HG02798 (cell line): ENCODE data around the gene AHSP.
"Not testable (repeated sequence)": the region's sequence is repeated elsewhere in the genome, so short reads cannot be mapped to it uniquely, and the experiment has no call there.

Experiments used
- ATAC-seq: cut with Tn5 transposase; IDR thresholded peaks from one replicate; pipeline ENCODE4 v1.9.1; 2021; ENCODE audit warnings: mild to moderate bottlenecking; ENCODE audit not compliant: unreplicated experiment, poor library complexity

Gene AHSP

DNA sequence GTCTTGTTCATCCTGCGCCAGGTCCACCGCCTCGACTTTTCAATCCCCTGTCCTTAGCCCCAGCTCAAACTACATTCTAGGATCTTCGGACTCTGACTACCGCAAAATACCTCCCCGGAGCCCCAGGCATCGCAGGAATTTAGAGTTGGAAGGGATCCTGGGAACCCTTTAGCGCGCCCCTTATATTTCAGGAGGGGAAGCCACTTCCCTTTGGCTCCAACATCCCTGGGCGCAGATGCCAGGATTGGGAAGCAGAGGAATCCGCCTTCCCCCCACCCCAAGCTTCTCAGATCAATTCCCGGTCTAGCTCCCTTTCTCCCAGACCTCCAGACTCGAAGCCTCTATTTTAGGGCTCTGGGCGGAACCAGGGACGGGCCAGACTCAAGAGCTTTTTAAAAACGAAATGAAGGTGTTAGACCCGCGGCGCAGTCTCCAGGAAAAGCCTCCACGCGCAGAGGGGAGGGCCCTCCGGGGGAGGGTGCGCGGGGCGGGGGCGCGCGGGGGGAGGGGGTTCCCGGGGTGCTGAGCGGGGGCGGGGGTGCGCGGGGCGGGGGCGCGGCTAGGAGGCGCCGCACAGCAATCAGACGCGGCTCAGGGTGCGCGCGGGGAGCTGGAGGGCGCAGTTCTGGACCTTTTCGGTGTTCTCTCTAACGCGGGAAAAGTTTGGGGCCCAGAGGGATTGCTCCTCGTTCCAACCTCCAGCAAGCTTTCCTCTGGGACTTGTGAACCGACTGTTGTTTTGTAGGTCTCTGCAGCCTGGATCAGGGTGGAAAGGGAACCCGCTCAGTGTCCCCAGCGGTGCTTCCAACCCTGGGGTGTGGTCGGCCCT, 1.6 kb downstream of the AHSP start:
- no peak for ATAC-seq

DNA sequence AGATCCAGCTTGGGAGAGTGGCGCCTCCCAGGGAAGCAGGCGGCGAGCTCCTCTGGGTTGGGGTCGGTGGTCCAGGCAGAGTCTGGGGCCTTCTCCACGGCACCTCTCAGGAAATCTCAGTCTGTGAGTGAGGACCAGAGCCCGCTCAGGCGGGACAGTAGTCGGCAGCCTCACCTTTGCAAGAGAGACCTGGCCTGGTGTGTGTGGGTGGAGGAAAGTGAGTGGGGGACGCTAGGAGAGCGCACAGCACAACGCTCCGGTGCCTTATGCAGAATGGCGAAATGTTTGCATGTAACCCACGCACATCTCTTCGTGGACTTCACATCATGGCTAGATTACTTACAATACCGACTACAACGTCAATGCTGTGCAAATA, 2.2 kb downstream of the AHSP start:
- ATAC-seq, result no peak

DNA sequence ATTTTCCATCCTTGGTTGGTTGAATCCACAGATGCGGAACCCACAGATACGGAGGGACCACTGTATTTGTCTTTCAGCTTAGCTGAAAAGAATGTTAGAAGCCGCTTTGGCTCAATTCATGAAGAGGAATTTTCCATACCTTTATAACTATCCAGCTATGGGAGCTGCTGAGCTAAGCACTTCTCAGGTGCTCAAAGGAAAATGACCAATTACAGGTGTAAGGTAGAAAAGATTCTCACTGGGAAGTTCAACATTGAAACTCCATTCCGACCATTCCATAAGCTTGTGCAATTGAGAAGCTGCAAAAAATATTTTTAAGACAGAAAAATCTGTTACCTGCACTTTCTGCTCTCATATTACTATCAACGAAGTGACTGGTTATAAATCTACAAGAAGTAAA, 2.7 kb downstream of the AHSP start:
- no peak for ATAC-seq

DNA sequence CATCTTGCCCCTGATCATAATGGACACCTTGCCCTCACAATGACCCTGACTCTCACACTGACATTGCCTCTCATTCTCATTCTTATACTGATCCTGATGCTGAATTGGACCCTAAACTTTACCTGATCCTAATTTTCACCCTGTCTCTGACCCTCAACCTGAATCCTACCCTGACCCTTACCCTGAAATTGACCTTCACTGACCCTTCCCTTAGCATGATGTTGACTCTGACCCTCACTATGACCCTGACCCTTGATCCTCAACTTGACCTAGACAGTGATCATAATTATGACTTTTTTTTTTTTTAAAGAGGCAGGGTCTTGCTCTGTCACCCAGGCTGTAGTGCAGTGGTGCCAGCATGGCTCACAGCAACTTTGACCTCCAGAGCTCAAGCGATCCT, 3.4 kb downstream of the AHSP start:
- ATAC-seq, result no peak

DNA sequence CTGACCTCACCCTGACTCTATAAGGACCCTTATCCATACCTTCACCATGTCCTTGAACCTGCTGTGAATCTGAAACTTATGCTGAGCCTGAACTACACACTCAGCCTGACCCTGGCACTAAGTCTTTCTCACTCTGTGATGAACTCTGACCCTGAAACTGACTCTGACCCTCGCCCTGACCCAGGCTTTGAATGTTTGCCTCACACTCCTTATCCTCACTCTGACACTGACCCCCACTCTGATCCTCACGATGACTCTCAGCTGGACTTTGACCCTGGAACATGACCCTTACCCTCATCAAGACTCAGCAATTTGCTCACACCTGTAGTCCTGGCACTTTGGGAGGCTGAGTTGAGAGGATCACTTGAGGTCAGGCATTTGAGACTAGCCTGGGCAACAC, 4.4 kb downstream of the AHSP start:
- ATAC-seq, result no peak

DNA sequence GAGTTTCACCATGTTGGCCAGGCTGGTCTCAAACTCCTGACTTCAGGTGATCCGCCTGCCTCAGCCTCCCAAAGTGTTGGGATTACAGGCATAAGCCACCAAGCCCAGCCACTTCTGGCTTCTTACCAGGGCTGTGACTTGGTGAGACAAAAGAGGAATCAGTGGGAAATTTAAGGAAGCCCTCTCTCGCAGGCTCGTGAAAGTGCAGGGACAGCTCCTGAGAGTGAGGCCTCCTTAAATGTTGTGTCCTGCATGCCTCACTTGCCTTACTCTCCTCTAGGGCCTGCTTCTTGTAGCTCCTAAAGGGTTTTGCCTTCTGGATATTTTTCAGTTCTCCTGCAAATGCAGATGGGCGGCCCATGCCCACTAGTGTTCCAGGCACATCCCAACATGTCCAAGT, 5.2 kb downstream of the AHSP start:
- no peak for ATAC-seq

DNA sequence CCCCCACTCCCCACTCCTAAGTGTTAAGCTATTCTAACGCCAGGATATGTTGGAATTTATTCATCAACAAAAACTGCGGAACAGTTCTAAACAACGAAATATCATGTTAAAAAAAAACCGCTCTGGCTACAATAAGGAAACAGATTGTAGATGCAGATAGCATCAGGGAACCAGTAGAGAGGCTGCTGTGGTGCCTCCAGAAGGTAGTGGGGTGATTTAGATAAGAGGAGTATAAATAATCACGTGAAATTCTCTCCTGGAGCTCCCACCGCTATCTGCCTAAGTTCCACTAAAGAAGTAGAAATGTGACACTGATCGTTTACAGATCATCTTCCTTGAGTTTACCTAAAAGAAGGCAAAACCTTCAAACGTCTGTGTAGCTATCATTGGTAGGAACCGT, 8.0 kb downstream of the AHSP start:
- no peak for ATAC-seq

DNA sequence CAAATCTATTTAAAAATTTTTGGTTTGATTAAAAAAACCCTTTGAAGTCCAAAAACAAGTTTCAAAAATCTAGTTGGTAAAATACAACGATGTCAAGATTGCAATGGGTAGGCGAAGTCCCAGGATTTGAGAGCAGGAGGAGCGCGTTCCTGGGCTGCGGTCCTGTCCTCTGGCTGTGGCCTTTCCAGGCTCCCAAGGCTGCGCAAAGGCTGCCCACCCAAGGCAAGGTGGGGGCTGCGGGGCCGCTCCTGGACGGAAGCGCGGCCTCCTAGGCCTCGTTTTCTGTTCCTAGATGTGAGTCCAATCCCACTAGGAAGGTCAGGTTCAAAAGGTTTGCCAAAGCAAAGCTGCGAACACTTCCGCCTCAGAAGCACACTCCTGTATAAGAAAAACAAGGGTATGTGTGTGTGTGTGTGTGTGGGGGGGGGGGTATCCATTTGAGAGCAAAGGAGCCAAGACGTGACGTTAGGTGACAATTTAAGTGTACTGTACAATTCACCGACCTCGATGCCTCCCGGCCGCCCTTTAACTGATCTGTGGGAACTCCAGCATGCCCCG, 9.2 kb downstream of the AHSP start:
- no peak for ATAC-seq

DNA sequence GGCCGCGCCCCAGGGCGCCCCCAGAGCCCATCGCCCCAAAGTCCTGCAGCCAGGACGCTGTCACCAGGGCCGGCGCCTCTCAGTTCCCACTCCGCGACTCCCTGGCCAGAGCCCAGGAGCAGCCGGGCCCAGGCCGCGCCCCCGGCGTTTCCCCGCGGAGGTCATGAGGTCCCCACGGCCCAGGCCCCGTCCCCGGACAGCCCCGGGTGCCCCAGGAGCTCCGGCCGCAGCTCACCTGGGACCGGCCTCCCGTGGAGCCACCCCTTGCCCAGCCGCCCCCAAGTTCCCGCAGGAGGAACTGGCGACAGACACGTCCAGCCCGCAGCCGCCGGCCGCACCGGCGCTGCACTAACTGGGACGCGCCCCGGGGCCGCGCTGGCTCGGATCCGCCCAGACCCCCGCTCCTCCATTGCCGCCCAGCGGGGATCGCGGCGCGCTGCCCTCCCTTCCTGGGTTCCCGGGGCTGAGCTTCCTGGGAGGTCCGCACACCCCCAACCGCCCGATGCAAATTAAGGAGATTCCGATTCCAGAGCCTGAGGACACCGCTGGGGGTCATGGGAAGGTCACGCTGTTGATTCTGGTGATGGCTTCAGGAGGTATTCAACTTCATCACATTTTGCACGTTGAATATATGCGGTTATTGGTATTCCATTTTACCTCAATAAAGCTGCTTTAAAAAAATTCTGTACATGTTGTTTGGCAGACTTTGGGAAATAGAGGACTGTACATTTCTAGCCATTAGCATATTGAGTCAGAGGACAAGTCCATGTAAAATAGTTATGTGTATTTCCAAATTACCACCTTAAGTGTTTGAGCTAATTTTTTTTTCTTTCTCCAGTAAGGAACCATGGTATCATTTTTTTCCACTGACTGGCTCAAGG, 9.9 kb downstream of the AHSP start:
- ATAC-seq, result no peak

DNA sequence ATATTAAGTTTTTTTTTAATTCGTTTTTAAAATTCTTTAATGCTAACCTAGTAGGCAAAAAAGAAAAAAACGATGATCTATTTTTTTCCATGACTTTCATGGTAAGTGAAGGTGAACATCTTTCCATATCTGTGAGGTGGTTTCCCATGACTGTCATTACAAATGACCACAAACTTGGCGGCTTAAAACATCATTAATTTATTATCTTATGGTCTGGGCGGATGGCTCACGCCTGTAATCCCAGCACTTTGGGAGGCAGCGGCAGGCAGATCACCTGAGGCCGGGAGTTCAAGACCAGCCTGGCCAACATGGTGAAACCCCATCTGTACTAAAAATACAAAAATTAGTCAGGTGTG, 10.5 kb downstream of the AHSP start:
- ATAC-seq, result not testable (repeated sequence)

DNA sequence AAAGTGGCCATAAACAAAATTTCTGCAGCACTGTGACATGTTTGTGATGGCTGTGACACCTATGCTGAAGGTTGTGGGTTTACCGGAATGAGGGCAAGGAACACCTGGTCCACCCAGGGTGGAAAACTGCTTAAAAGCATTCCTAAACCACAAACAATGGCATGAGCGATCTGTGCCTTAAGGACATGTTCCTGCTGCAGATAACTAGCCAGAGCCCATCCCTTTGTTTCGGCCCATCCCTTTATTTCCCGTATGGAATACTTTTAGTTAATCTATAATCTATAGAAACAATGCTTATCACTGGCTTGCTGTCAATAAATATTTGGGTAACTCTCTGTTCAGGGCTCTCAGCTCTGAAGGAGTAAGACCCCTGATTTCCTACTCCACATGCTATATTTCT, 12.1 kb downstream of the AHSP start:
- not testable (repeated sequence) for ATAC-seq

DNA sequence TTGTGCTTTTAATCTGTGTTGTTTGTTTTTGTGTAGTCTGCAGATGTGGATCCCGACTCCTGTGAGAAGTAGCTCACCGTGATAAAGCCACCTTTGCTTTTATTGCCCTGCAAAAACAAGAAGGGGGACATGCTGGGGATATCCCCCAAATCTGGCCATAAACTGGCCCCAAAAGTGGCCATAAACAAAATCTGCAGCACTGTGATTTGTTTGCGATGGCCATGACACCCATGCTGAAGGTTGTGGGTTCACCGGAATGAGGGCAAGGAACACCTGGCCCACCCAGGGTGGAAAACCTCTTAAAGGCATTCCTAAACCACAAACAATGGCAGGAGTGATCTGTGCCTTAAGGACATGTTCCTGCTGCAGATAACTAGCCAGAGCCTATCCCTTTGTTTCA, 15.1 kb downstream of the AHSP start:
- no peak for ATAC-seq

DNA sequence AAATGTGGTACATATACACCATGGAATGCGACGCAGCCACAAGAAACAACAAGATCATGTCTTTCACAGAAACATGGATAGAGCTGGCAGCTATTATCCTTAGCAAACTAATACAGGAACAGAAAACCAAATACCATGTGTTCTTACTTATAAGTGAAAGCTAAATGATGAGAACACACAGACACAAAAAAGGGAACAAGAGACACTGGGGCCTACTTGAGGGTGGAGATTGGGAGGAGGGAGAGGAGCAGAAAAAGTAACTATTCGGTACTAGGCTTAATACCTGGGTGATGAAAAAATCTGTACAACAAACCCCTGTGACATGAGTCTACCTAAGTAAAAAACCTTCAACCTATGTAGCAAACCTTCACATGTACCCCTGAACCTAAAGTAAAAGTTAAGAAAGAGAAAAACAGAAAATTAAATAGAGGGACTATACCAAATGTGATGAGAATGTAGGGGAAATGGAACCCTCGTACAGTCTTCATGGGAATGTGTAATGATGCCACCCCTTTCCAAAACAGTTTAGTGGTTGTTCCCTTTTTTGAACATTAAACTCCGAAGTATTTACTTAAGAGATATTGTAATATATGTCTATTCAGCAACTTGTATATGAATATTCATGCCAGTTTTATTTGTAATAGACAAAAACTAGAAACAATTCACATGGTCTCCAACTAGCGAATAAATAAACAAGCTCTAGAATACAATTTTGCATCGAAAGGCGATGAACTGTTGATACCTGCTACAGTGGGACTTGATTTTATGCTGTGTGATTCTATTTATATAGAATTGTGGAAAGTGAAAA, 33.9 kb downstream of the AHSP start:
- ATAC-seq, result no peak

DNA sequence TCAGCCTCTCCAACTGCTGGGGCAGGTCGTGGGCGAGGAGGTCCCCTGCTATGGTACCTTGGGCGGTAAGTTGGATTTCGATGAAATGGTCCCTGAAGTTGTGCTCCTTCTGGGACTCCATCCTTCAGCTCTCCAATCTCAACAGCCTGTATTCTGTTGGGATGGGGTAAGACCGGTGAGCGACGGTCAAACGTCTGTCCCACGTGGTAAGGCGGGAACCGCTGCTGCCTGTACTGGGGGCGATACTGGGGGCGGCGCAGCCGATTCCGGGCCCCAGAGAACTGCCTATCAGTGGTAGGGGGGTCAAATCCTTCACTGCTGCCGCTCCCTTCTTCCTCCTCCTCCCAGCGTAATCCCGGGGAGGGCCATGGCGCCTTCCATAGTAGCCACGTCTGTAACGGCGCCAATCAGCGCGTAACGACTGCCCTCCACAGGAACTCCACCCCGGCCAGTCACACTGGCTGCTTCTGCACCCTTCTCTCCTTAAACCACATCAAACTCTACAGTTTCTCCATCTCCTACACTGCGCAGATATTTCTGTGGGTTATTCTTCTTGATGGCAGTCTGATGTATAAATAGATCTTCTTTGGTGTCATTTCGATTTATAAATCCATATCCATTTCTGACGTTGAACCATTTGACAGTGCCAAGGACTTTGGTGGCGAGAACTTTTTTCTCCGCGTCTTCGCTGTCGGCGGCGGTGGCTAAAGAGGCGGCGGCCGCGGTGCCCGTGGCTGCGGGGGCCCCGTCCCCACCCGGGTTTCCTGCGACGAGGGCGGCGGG, 41.1 kb downstream of the AHSP start:
- ATAC-seq, result no peak

DNA sequence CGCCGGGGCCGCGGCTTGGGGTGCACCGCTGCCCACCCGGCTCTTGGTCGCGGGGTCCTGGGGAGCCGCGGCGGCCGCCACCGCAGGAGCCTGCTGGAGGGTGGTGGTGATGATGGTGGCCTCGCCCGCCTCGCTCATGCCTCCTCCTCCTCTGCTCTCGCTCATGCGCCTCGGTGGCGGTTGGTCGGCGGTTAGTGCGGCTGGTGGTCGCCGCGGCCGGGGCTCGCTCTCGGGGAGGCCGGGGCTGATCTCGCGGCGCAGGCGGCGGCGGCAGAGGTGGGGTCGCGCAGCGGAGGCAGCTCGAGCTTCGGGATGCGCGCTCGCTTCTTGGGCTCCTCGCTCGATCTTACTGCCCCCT, 41.6 kb downstream of the AHSP start:
- ATAC-seq, result no peak

DNA sequence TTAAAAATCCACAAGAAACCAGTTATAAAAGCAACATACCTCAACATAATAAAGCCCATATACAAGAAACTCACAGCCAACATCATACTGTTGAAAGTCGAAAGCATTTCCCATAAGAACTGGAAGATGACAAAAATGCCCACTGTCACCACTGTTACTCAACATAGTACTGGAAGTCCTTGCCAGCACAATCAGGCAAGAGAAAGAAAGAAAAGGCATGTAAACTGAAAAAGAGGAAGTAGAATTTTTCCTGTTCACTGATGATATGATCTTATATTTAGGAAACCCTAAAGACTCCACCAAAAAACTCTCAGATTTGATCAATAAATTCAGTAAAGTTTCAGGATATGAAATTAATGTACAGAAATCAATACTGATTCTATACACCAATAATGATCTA, 45.1 kb downstream of the AHSP start:
- no peak for ATAC-seq

DNA sequence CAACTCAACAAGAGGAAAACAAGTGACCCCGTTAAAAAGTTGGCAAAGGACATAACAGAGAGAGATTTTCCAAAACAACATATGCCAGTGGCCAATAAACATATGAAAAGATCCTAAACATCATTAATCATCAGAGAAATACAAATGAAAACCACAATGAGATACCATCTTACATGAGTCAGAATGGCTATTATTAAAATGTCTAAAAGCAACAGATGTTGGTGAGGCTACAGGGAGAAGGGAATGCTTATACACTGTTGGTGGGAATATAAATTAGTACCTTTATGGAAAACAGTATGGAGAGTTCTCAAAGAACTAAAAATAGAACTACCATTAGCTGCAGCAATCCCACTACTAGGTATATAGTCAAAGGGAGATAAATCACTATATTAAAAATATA, 46.5 kb downstream of the AHSP start:
- ATAC-seq, result not testable (repeated sequence)

DNA sequence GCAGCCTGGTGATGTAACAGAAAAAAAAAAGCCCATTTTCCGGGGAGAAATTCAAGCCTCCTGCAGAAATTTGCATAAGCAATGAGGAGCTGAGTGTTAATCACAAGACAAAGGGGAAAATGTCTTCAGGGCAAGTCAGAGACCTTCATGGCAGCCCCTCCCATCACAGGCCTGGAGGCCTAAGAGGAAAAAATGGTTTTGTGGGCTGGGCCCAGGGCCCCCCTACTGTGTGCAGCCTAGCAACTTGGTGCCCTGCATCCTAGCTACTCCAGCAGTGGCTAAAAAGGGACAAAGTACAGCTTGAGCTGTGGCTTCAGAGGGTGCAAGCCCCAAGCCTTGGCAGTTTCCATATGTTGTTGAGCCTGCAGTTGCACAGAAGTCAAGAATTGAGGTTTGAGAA, 49.7 kb downstream of the AHSP start:
- ATAC-seq, result no peak
